Activated CD4-positive, alpha-beta T cell treated with anti-CD3 and anti-CD28 coated beads, Interleukin-2, amount 10 ng/mL, durations not matched to agents 7 days and 5 days (primary cell): ENCODE results near the gene HFE. TPM values are rescaled to one million over a fixed set of nuclear protein-coding genes. Genes with fewer than 3 reads are reported as not detected.
"Not testable (repeated sequence)": the region's sequence is repeated elsewhere in the genome, so short reads cannot be mapped to it uniquely, and the experiment has no call there.

ENCODE experiments used
- CTCF ChIA-PET: fragments of 350-600 bp; sonication (Branson Sonifier 250); formaldehyde crosslinking; loops from one replicate; lab custom pipeline; 2021; ENCODE audit warnings: antibody characterized with exemption; lab: Charles Lee
- POLR2A ChIA-PET: fragments of 350-600 bp; sonication (Branson Sonifier 250); formaldehyde crosslinking; loops from one replicate; lab custom pipeline; 2021; ENCODE audit warnings: antibody characterized with exemption; lab: Charles Lee
- DNase-seq: peaks from one replicate; pipeline ENCODE4 v3.0.0-alpha.2; 2020
- H3K27ac Mint-ChIP-seq: one replicate; pipeline ENCODE4 v1.8.0; 2021; ENCODE audit warnings: mild to moderate bottlenecking, moderate library complexity, mixed read lengths
- H3K27me3 Mint-ChIP-seq: one replicate; pipeline ENCODE4 v1.8.0; 2021; ENCODE audit warnings: mixed read lengths
- H3K36me3 Mint-ChIP-seq: one replicate; pipeline ENCODE4 v1.8.0; 2021; ENCODE audit warnings: low read depth, mixed read lengths
- H3K4me1 Mint-ChIP-seq: one replicate; pipeline ENCODE4 v1.8.0; 2021; ENCODE audit warnings: mixed read lengths
- H3K4me3 Mint-ChIP-seq: one replicate; pipeline ENCODE4 v1.8.0; 2021; ENCODE audit warnings: mild to moderate bottlenecking, moderate library complexity, mixed read lengths
- H3K9me3 Mint-ChIP-seq: one replicate; pipeline ENCODE4 v1.8.0; 2021; ENCODE audit warnings: mixed read lengths
- total RNA-seq, 2 experiments: library from RNA; stranded (reverse); gene quantifications; one replicate each; pipeline ENCODE4 v1.2.3, GENCODE V29; 2021

The HFE gene
- total RNA-seq, 2 experiments from 2014 or later: 3.0 to 3.5 TPM

- Mint-ChIP-seq H3K4me1 (peaks cover 16% of the 10 kb centered on the region), H3K27me3 (peaks cover 24% of the 10 kb centered on the region), H3K27ac (no peak overlapping the region), H3K36me3 (no peaks in the 10 kb centered on the region), H3K4me3 (no peak overlapping the region), H3K9me3 (no peaks in the 10 kb centered on the region)
- DNase-seq: no peak
- ChIA-PET POLR2A (no interaction called here), CTCF (interaction anchor here (17.9 kb wide), 1 partner anchor 28 kb away, joined by 326 read pairs; the partner anchor contains the start of gene HFE)
Observed at GRCh38 chr6:26067367-26067766, 19.9 kb upstream of the HFE start.

GRCh38 chr6:26068036-26068435, 19.2 kb upstream of the HFE start:
- CTCF ChIA-PET: interaction anchor here (17.9 kb wide), 1 partner anchor 27 kb away, joined by 326 read pairs; the partner anchor contains the start of gene HFE
- Mint-ChIP-seq H3K36me3 (no peaks in the 10 kb centered on the region), H3K9me3 (no peaks in the 10 kb centered on the region), H3K27me3 (peaks cover 22% of the 10 kb centered on the region), H3K27ac (no peak overlapping the region), H3K4me3 (no peak overlapping the region), H3K4me1 (peaks cover 16% of the 10 kb centered on the region)
- POLR2A ChIA-PET: no interaction called here
- DNase-seq: no peak

- POLR2A ChIA-PET: no interaction called here
- Mint-ChIP-seq H3K27me3 (peaks cover 24% of the 10 kb centered on the region), H3K9me3 (no peaks in the 10 kb centered on the region), H3K27ac (no peak overlapping the region), H3K4me1 (peaks cover 5% of the 10 kb centered on the region), H3K36me3 (no peaks in the 10 kb centered on the region), H3K4me3 (no peak overlapping the region)
- DNase-seq: no peak
- CTCF ChIA-PET: interaction anchor here (0.6 to 17.9 kb wide), 3 partner anchors 12 to 24 kb away, joined by 3 to 326 read pairs (median 3); partner anchors contain the start of gene HFE
Observed at GRCh38 chr6:26071135-26071534, 16.1 kb upstream of the HFE start.

GRCh38 chr6:26075063-26075717, 12.0 kb upstream of the HFE start:
- Mint-ChIP-seq H3K4me1 (peaks cover 3% of the 10 kb centered on the region), H3K9me3 (peaks cover 4% of the 10 kb centered on the region), H3K36me3 (no peaks in the 10 kb centered on the region), H3K4me3 (no peak overlapping the region), H3K27me3 (peaks cover 20% of the 10 kb centered on the region), H3K27ac (no peak overlapping the region)
- DNase-seq: no peak
- ChIA-PET CTCF (interaction anchor here (17.9 kb wide), 1 partner anchor 20 kb away, joined by 326 read pairs; the partner anchor contains the start of gene HFE), POLR2A (no interaction called here)

- H3K9me3 Mint-ChIP-seq: peaks cover 19% of the 10 kb centered on the region
- H3K4me3 Mint-ChIP-seq, H3K4me1 Mint-ChIP-seq, H3K36me3 Mint-ChIP-seq, POLR2A ChIA-PET, H3K27ac Mint-ChIP-seq, CTCF ChIA-PET, DNase-seq: not testable (repeated sequence)
- H3K27me3 Mint-ChIP-seq: peaks cover 21% of the 10 kb centered on the region
Observed at GRCh38 chr6:26078066-26078465, 9.2 kb upstream of the HFE start.

- DNase-seq, H3K36me3 Mint-ChIP-seq, H3K4me3 Mint-ChIP-seq, H3K27ac Mint-ChIP-seq, POLR2A ChIA-PET: not testable (repeated sequence)
- Mint-ChIP-seq H3K9me3 (peaks cover 19% of the 10 kb centered on the region), H3K27me3 (peaks cover 18% of the 10 kb centered on the region), H3K4me1 (peaks cover 11% of the 10 kb centered on the region)
- CTCF ChIA-PET: interaction anchor here (1.2 to 3.9 kb wide), 6 partner anchors 11 to 25 kb away, joined by 3 to 21 read pairs (median 4); a partner anchor contains a TSS
Observed at GRCh38 chr6:26081096-26081495, 6.1 kb upstream of the HFE start.

GRCh38 chr6:26086211-26086610, 1.0 kb upstream of the HFE start:
- CTCF ChIA-PET: interaction anchor here (1.8 to 21.0 kb wide), 3 partner anchors 10 to 22 kb away, joined by 4 to 326 read pairs (median 27); no protein-coding TSS in a partner anchor
- POLR2A ChIA-PET: interaction anchor here (0.8 to 1.8 kb wide), 5 partner anchors 30 to 72 kb away, joined by 3 to 5 read pairs (median 4); a partner anchor contains a TSS
- Mint-ChIP-seq H3K36me3 (peaks cover 6% of the 10 kb centered on the region), H3K27me3 (peaks cover 4% of the 10 kb centered on the region), H3K4me3 (peak overlapping the region; percentile 78), H3K27ac (peak overlapping the region; percentile 71), H3K9me3 (peaks cover 7% of the 10 kb centered on the region), H3K4me1 (peaks cover 53% of the 10 kb centered on the region)
- DNase-seq: peak; percentile 80

- Mint-ChIP-seq H3K9me3 (no peaks in the 10 kb centered on the region), H3K4me3 (peak overlapping the region; percentile 78), H3K27me3 (no peaks in the 10 kb centered on the region), H3K4me1 (peaks cover 61% of the 10 kb centered on the region), H3K27ac (peak overlapping the region; percentile 82), H3K36me3 (no peaks in the 10 kb centered on the region)
- CTCF ChIA-PET: interaction anchor here (1.0 to 21.0 kb wide), 3 partner anchors 14 to 21 kb away, joined by 3 to 326 read pairs (median 4); no protein-coding TSS in a partner anchor
- POLR2A ChIA-PET: no interaction called here
- DNase-seq: no peak
Observed at GRCh38 chr6:26088344-26088743, 1.1 kb downstream of the HFE start.

GRCh38 chr6:26089272-26089671, 2.0 kb downstream of the HFE start:
- ChIA-PET POLR2A (no interaction called here), CTCF (interaction anchor here (1.2 to 21.0 kb wide), 2 partner anchors 22 to 35 kb away, joined by 3 to 326 read pairs; a partner anchor contains a TSS)
- H3K27me3 Mint-ChIP-seq: no peaks in the 10 kb centered on the region
- no peak overlapping the region for H3K4me3 Mint-ChIP-seq
- no peak overlapping the region for H3K27ac Mint-ChIP-seq
- no peak for DNase-seq
- H3K9me3 Mint-ChIP-seq: no peaks in the 10 kb centered on the region
- H3K36me3 Mint-ChIP-seq: no peaks in the 10 kb centered on the region
- H3K4me1 Mint-ChIP-seq: peaks cover 61% of the 10 kb centered on the region

GRCh38 chr6:26092443-26092842, 5.2 kb downstream of the HFE start:
- no peak for DNase-seq
- Mint-ChIP-seq H3K27me3 (peaks cover 3% of the 10 kb centered on the region), H3K36me3 (no peaks in the 10 kb centered on the region), H3K4me1 (peaks cover 42% of the 10 kb centered on the region), H3K9me3 (no peaks in the 10 kb centered on the region), H3K4me3 (no peak overlapping the region), H3K27ac (no peak overlapping the region)
- ChIA-PET CTCF (interaction anchor here (1.2 to 21.0 kb wide), 3 partner anchors 10 to 25 kb away, joined by 3 to 326 read pairs (median 8); a partner anchor contains a TSS), POLR2A (no interaction called here)

- Mint-ChIP-seq H3K27ac (no peak overlapping the region), H3K27me3 (peaks cover 9% of the 10 kb centered on the region), H3K4me3 (no peak overlapping the region), H3K36me3 (no peaks in the 10 kb centered on the region), H3K9me3 (no peaks in the 10 kb centered on the region), H3K4me1 (peaks cover 28% of the 10 kb centered on the region)
- CTCF ChIA-PET: interaction anchor here (1.0 to 21.0 kb wide), 2 partner anchors 8 to 27 kb away, joined by 3 to 326 read pairs; no protein-coding TSS in a partner anchor
- no peak for DNase-seq
- POLR2A ChIA-PET: no interaction called here
Observed at GRCh38 chr6:26094036-26094435, 6.8 kb downstream of the HFE start.

- Mint-ChIP-seq H3K27ac (no peak overlapping the region), H3K36me3 (no peaks in the 10 kb centered on the region), H3K27me3 (peaks cover 9% of the 10 kb centered on the region), H3K4me1 (peaks cover 9% of the 10 kb centered on the region), H3K4me3 (no peak overlapping the region), H3K9me3 (no peaks in the 10 kb centered on the region)
- ChIA-PET POLR2A (no interaction called here), CTCF (interaction anchor here (0.6 to 21.0 kb wide), 7 partner anchors 11 to 376 kb away, joined by 3 to 326 read pairs (median 6); partner anchors contain the start of gene HFE)
- DNase-seq: peak; percentile 75
Observed at GRCh38 chr6:26097268-26097875, 10.1 kb downstream of the HFE start.
